Transverse colon (tissue), 3 donors: ENCODE results near the gene LYRM1.

Experiments used
- EP300 ChIP-seq: sonication (generic); formaldehyde crosslinking; IDR thresholded peaks from one replicate; pipeline ENCODE4 v1.6.1; 2017; ENCODE audit warnings: antibody characterized with exemption, low read depth
- POLR2A ChIP-seq: fragments of 450-650 bp; IDR thresholded peaks from one replicate; pipeline ENCODE4 v1.6.1; 2016; ENCODE audit warnings: antibody characterized with exemption, mild to moderate bottlenecking, moderate library complexity
- TF ChIP-seq, protein P1 (sequence below), 5 experiments: fragments of 200-600 bp in 3 of 5; fragments of 450-650 bp in 2 of 5; sonication (generic) in 3 of 5; IDR thresholded peaks; 1 replicate in 2 of 5; 2 replicates in 3 of 5; pipeline ENCODE4 v1.5.1; 2016 to 2017; ENCODE audit warnings: antibody characterized with exemption in 5 of 5, inconsistent platforms in 3 of 5, mild to moderate bottlenecking in 2 of 5, moderate library complexity in 1 of 5

DNA sequence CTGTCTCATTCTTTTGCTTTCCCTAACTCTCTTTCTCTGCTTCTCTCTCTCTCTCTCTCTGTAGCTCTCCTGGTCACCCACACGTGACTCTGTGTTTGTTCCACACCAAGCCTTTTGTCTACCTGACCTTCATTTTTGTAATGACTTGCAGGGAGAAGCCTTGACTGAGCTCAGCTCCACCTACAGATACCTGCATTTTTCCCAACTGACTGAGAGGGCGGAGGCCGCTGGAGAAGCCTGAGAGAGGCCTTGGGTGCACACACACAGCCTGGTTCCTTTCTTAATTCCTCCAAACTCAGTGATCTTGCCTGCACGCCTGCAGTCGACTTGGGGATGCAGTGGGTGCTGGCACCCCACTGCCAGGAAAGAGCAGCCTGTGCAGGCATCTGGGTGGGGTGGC, 68.8 kb downstream of the LYRM1 start:
- TF ChIP-seq, protein P1, sequence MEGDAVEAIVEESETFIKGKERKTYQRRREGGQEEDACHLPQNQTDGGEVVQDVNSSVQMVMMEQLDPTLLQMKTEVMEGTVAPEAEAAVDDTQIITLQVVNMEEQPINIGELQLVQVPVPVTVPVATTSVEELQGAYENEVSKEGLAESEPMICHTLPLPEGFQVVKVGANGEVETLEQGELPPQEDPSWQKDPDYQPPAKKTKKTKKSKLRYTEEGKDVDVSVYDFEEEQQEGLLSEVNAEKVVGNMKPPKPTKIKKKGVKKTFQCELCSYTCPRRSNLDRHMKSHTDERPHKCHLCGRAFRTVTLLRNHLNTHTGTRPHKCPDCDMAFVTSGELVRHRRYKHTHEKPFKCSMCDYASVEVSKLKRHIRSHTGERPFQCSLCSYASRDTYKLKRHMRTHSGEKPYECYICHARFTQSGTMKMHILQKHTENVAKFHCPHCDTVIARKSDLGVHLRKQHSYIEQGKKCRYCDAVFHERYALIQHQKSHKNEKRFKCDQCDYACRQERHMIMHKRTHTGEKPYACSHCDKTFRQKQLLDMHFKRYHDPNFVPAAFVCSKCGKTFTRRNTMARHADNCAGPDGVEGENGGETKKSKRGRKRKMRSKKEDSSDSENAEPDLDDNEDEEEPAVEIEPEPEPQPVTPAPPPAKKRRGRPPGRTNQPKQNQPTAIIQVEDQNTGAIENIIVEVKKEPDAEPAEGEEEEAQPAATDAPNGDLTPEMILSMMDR (IDR thresholded peaks at IDR 0.05), result no peak
- TF ChIP-seq EP300, result no peak
- no peak for TF ChIP-seq POLR2A
